ENCODE results near the gene SATB2. TPM values are rescaled to one million over a fixed set of nuclear protein-coding genes. Genes with fewer than 3 reads are reported as not detected.

SATB2 gene
- total and polyA plus RNA-seq, 2 experiments from 2014 or later: 1.6 to 6.0 TPM

- TF ChIP-seq ZNF331 (CRISPR knock-in tag; IDR thresholded peaks at IDR 0.05; ENCODE audit: low read depth) (no peak), EZH2 (IDR thresholded peaks at IDR 0.05; ENCODE audit: low read depth, unreplicated experiment) (no peak), JUNB (IDR thresholded peaks at IDR 0.05; ENCODE audit: unreplicated experiment) (no peak), STAT1 (IDR thresholded peaks at IDR 0.05; ENCODE audit: unreplicated experiment) (no peak)
Observed at GRCh38 chr2:199381531-199381930, 76.2 kb downstream of the SATB2 start (continued).

GRCh38 chr2:199378948-199379650 lies 78.6 kb downstream of the SATB2 start:
- H3K4me3 Mint-ChIP-seq: no peak overlapping the region
- Histone ChIP-seq H3K79me2 (replicated peaks; ENCODE audit: insufficient read depth) (no peaks in the 10 kb centered on the region), H3K4me2 (no peak overlapping the region), H3F3A (replicated peaks; ENCODE audit: low read depth) (no peaks in the 10 kb centered on the region), H2AFZ (no peak overlapping the region), H3K27me3 (ENCODE audit: insufficient read depth) (no peaks in the 10 kb centered on the region), H4K20me1 (replicated peaks; ENCODE audit: insufficient read depth) (no peaks in the 10 kb centered on the region), H3K4me1 (ENCODE audit: insufficient read depth) (peaks cover 9% of the 10 kb centered on the region), H3K36me3 (ENCODE audit: insufficient read depth) (no peaks in the 10 kb centered on the region), H3K4me3 (no peak overlapping the region), H3K27ac (ENCODE audit: low read depth) (no peak overlapping the region), H3K9me2 (ENCODE audit: insufficient read depth) (no peaks in the 10 kb centered on the region)
- DNase-seq (ENCODE audit: low spot score) (no peak), ATAC-seq (no peak)
- no peak overlapping the region for H3K27ac Mint-ChIP-seq
- H3K36me3 Mint-ChIP-seq (ENCODE audit: low read depth): no peaks in the 10 kb centered on the region
- H3K4me1 Mint-ChIP-seq: peaks cover 9% of the 10 kb centered on the region; the same call in 2 of the 3 replicates
- H3K27me3 Mint-ChIP-seq (ENCODE audit: insufficient read depth, low read depth, poor library complexity): no peaks in the 10 kb centered on the region
- TF ChIP-seq ZNF462 (CRISPR knock-in tag; IDR thresholded peaks at IDR 0.05) (no peak), EZH2 (IDR thresholded peaks at IDR 0.05; ENCODE audit: low read depth, unreplicated experiment) (no peak), ZNF331 (CRISPR knock-in tag; IDR thresholded peaks at IDR 0.05; ENCODE audit: low read depth) (no peak), EZH2phosphoT487 (IDR thresholded peaks at IDR 0.05; ENCODE audit: unreplicated experiment) (no peak), CREB1 (CRISPR knock-in tag; IDR thresholded peaks at IDR 0.05; ENCODE audit: low read depth) (no peak), NANOG (IDR thresholded peaks at IDR 0.05; ENCODE audit: borderline replicate concordance) (no peak), JUNB (IDR thresholded peaks at IDR 0.05; ENCODE audit: unreplicated experiment) (no peak), REST (IDR thresholded peaks at IDR 0.05; ENCODE audit: unreplicated experiment) (no peak), POLR2AphosphoS5 (IDR thresholded peaks at IDR 0.05; ENCODE audit: low read depth) (no peak), ZNF114 (CRISPR knock-in tag; IDR thresholded peaks at IDR 0.05) (no peak), STAT1 (IDR thresholded peaks at IDR 0.05; ENCODE audit: unreplicated experiment) (no peak)
- TF ChIP-seq, protein P1, sequence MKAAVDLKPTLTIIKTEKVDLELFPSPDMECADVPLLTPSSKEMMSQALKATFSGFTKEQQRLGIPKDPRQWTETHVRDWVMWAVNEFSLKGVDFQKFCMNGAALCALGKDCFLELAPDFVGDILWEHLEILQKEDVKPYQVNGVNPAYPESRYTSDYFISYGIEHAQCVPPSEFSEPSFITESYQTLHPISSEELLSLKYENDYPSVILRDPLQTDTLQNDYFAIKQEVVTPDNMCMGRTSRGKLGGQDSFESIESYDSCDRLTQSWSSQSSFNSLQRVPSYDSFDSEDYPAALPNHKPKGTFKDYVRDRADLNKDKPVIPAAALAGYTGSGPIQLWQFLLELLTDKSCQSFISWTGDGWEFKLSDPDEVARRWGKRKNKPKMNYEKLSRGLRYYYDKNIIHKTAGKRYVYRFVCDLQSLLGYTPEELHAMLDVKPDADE (IDR thresholded peaks at IDR 0.05): no peak
- H3K9me3 Mint-ChIP-seq: no peaks in the 10 kb centered on the region
